H1 (cell line): ENCODE measurements around the gene MAMSTR. TPM values are rescaled to one million over a fixed set of nuclear protein-coding genes. Genes with fewer than 3 reads are reported as not detected.
"Not testable (repeated sequence)": the region's sequence is repeated elsewhere in the genome, so short reads cannot be mapped to it uniquely, and the experiment has no call there.

Experiments used
- CTCF ChIA-PET: fragments of 300-600 bp; sonication (Branson Sonifier 250); formaldehyde crosslinking; loops from one replicate; lab custom pipeline; 2021; ENCODE audit not compliant: partially characterized antibody; lab: Charles Lee
- POLR2A ChIA-PET: fragments of 300-600 bp; sonication (Branson Sonifier 250); formaldehyde crosslinking; loops from one replicate; lab custom pipeline; 2021; ENCODE audit warnings: inconsistent platforms; ENCODE audit not compliant: partially characterized antibody; lab: Charles Lee
- DNase-seq, 2 experiments: peaks; one replicate each; pipeline versions ENCODE4 v3.0.0 to v3.0.0-alpha.2; 2010 to 2022; ENCODE audit warnings: low spot score in 2 of 2, low read depth in 1 of 2, mixed read lengths in 1 of 2
- FAIRE-seq: peaks from 2 replicates; lab custom pipeline; 2011; peaks lifted over from hg19 to GRCh38; lab: Jason Lieb, UNC
- H2AFZ ChIP-seq: 2 replicates; pipeline ENCODE4 v1.8.1; 2012; ENCODE audit warnings: low read length, inconsistent platforms
- H2AK5ac ChIP-seq: 2 replicates; pipeline ENCODE4 v1.6.1; 2013; ENCODE audit warnings: low read depth, low read length
- H2BK120ac ChIP-seq: replicated peaks from 2 replicates; pipeline ENCODE3; 2013; ENCODE audit warnings: low read depth, low read length, inconsistent platforms
- H2BK12ac ChIP-seq: 2 replicates; pipeline ENCODE4 v1.6.1; 2013; ENCODE audit warnings: low read depth, low read length
- H2BK15ac ChIP-seq: 2 replicates; pipeline ENCODE4 v1.6.1; 2013; ENCODE audit warnings: low read length
- H2BK20ac ChIP-seq: 2 replicates; pipeline ENCODE4 v1.6.1; 2013; ENCODE audit warnings: low read length
- H2BK5ac ChIP-seq: 2 replicates; pipeline ENCODE4 v1.6.1; 2013; ENCODE audit warnings: low read depth, low read length
- H3K14ac ChIP-seq: 2 replicates; pipeline ENCODE4 v1.6.1; 2013; ENCODE audit warnings: inconsistent platforms; ENCODE audit not compliant: insufficient read length
- H3K18ac ChIP-seq: 2 replicates; pipeline ENCODE4 v1.6.1; 2013; ENCODE audit warnings: low read length; ENCODE audit errors: extremely low read depth
- H3K23ac ChIP-seq: 2 replicates; pipeline ENCODE4 v1.6.1; 2013; ENCODE audit warnings: inconsistent platforms; ENCODE audit not compliant: insufficient read length
- H3K23me2 ChIP-seq: 2 replicates; pipeline ENCODE4 v1.6.1; 2013; ENCODE audit warnings: low read depth, low read length
- H3K27ac ChIP-seq: 2 replicates; pipeline ENCODE4 v1.6.1; 2011; ENCODE audit warnings: low read depth, low read length, inconsistent platforms
- H3K27me3 ChIP-seq, 4 experiments: replicated peaks in 1 of 4; 1 replicate in 1 of 4; 2 replicates in 3 of 4; pipeline versions ENCODE4 v1.6.1 to v1.8.1; 2011 to 2013; ENCODE audit warnings: low read length in 3 of 4, mild to moderate bottlenecking in 3 of 4, inconsistent platforms in 2 of 4, mixed read lengths in 2 of 4, moderate library complexity in 1 of 4; ENCODE audit not compliant: control insufficient read depth in 3 of 4, insufficient read depth in 3 of 4; ENCODE audit errors: extremely low read depth in 1 of 4
- H3K36me3 ChIP-seq, 4 experiments: 2 replicates each; pipeline versions ENCODE4 v1.6.1 to v1.8.1; 2011 to 2013; ENCODE audit warnings: mild to moderate bottlenecking in 4 of 4, low read length in 3 of 4, moderate library complexity in 2 of 4, control low read depth in 1 of 4, inconsistent platforms in 1 of 4; ENCODE audit not compliant: insufficient read depth in 4 of 4, control insufficient read depth in 2 of 4
- H3K4ac ChIP-seq: replicated peaks from 2 replicates; pipeline ENCODE3; 2013; ENCODE audit warnings: low read length, low read depth, mixed read lengths, inconsistent platforms; ENCODE audit not compliant: insufficient read length
- H3K4me1 ChIP-seq, 4 experiments: replicated peaks in 1 of 4; 1 replicate in 1 of 4; 2 replicates in 3 of 4; pipeline versions ENCODE4 v1.6.1 to v1.8.1; 2011 to 2013; ENCODE audit warnings: low read length in 3 of 4, inconsistent platforms in 2 of 4, mixed read lengths in 1 of 4; ENCODE audit not compliant: insufficient read depth in 4 of 4, control insufficient read depth in 3 of 4
- H3K4me2 ChIP-seq, 2 experiments: 2 replicates each; pipeline versions ENCODE4 v1.6.1 to v1.8.1; 2011 to 2013; ENCODE audit warnings: low read depth in 2 of 2, low read length in 2 of 2, control low read depth in 1 of 2, inconsistent platforms in 1 of 2, mild to moderate bottlenecking in 1 of 2; ENCODE audit not compliant: insufficient read depth in 1 of 2
- H3K4me3 ChIP-seq, 4 experiments: fragments of 200-600, 300-600 bp in 1 of 4; sonication (generic), shearing (Covaris generic), sonication (Bioruptor Twin) in 1 of 4; 2 replicates each; pipeline versions ENCODE4 v1.5.1 to v1.8.1; 2011 to 2016; ENCODE audit warnings: low read length in 4 of 4, low read depth in 3 of 4, control low read depth in 2 of 4, inconsistent platforms in 2 of 4, mild to moderate bottlenecking in 2 of 4, mixed read lengths in 1 of 4, moderate library complexity in 1 of 4; ENCODE audit not compliant: insufficient read depth in 2 of 4; ENCODE audit errors: extremely low read depth in 1 of 4
- H3K56ac ChIP-seq: replicated peaks from 2 replicates; pipeline ENCODE3; 2013; ENCODE audit warnings: low read depth, mild to moderate bottlenecking, mixed read lengths, low read length, inconsistent platforms; ENCODE audit not compliant: insufficient read length
- H3K79me1 ChIP-seq: 2 replicates; pipeline ENCODE4 v1.6.1; 2013; ENCODE audit warnings: low read depth, low read length, control low read depth
- H3K79me2 ChIP-seq, 2 experiments: 2 replicates each; pipeline versions ENCODE4 v1.6.1 to v1.8.1; 2012 to 2013; ENCODE audit warnings: low read length in 2 of 2, mild to moderate bottlenecking in 2 of 2, inconsistent platforms in 1 of 2; ENCODE audit not compliant: insufficient read depth in 2 of 2, control insufficient read depth in 1 of 2
- H3K9ac ChIP-seq, 4 experiments: replicated peaks in 1 of 4; 1 replicate in 1 of 4; 2 replicates in 3 of 4; pipeline versions ENCODE4 v1.6.1 to v1.8.1; 2011 to 2013; ENCODE audit warnings: low read depth in 3 of 4, low read length in 3 of 4, control low read depth in 2 of 4, mild to moderate bottlenecking in 2 of 4, moderate library complexity in 2 of 4, inconsistent platforms in 1 of 4; ENCODE audit errors: extremely low read depth in 1 of 4
- H3K9me3 ChIP-seq, 2 experiments: 2 replicates each; pipeline versions ENCODE4 v1.6.1 to v1.8.1; 2012 to 2013; ENCODE audit warnings: mild to moderate bottlenecking in 2 of 2, moderate library complexity in 2 of 2, control low read depth in 1 of 2, inconsistent platforms in 1 of 2, low read depth in 1 of 2, low read length in 1 of 2, mixed read lengths in 1 of 2; ENCODE audit not compliant: insufficient read depth in 2 of 2
- H4K20me1 ChIP-seq, 2 experiments: replicated peaks in 1 of 2; 2 replicates each; pipeline versions ENCODE3 to v1.8.1; 2011 to 2013; ENCODE audit warnings: inconsistent platforms in 2 of 2, low read length in 2 of 2, mild to moderate bottlenecking in 1 of 2; ENCODE audit not compliant: insufficient read depth in 2 of 2, control insufficient read depth in 1 of 2
- H4K5ac ChIP-seq: 2 replicates; pipeline ENCODE4 v1.6.1; 2013; ENCODE audit warnings: low read length, low read depth, mixed read lengths, inconsistent platforms; ENCODE audit not compliant: insufficient read length
- H4K8ac ChIP-seq: 2 replicates; pipeline ENCODE4 v1.8.0; 2013; ENCODE audit warnings: mild to moderate bottlenecking, moderate library complexity, low read length, inconsistent platforms; ENCODE audit not compliant: insufficient read depth; ENCODE audit errors: extremely low read depth
- H4K91ac ChIP-seq: replicated peaks from 2 replicates; pipeline ENCODE3; 2013; ENCODE audit warnings: low read length, mixed read lengths, inconsistent platforms; ENCODE audit not compliant: insufficient read length
- WGBS, 2 experiments: shearing (Covaris generic) in 1 of 2; methylation state at CpG; one replicate each; pipeline versions ENCODE4 v1.1.6 to v1.1.7; 2013 to 2015; ENCODE audit warnings: low lambda C conversion rate in 2 of 2, mixed read lengths in 2 of 2, inconsistent platforms in 1 of 2, low coverage in 1 of 2, missing lambda C conversion rate in 1 of 2; ENCODE audit not compliant: insufficient replicate concordance in 2 of 2, insufficient coverage in 1 of 2, insufficient read length in 1 of 2; ENCODE audit errors: extremely low coverage in 1 of 2, missing lambda C conversion rate in 1 of 2; 5-methylcytosine and 5-hydroxymethylcytosine counted together
- polyA plus RNA-seq, 7 experiments: library from polyadenylated mRNA; depleted of rRNA in 3 of 7; stranded (reverse) in 5 of 7; unstranded in 2 of 7; fragments of >200 nt in 5 of 7; fragments of 200-250 nt in 2 of 7; gene quantifications; 1 replicate in 5 of 7; 2 replicates in 1 of 7; 4 replicates in 1 of 7; pipeline versions ENCODE4 v1.2.1 to v1.2.3, GENCODE V29; 2011 to 2013; ENCODE audit warnings: missing spikeins in 2 of 7, mixed read lengths in 2 of 7
- total RNA-seq: library from RNA; stranded (reverse); fragmentation: NEBNext Ultra II Directional; extraction: Animal tissue kit (Norgen Biotek cat#: 25700); gene quantifications from 2 replicates; pipeline ENCODE4 v1.2.1, GENCODE V29; 2021

Gene MAMSTR
- total and polyA plus RNA-seq, 2 of the 8 experiments (the other 6 are each of a cell fraction or from before 2014, with no cell fraction given): 2.0 to 2.3 TPM

- H4K5ac ChIP-seq, H2BK12ac ChIP-seq, H3K4me1 ChIP-seq, H3K36me3 ChIP-seq, H3K4me3 ChIP-seq, H4K8ac ChIP-seq, H3K27me3 ChIP-seq, H3K79me1 ChIP-seq, H3K23ac ChIP-seq, H2BK20ac ChIP-seq, H2BK5ac ChIP-seq, H2AK5ac ChIP-seq, H3K27ac ChIP-seq, H3K79me2 ChIP-seq, H3K14ac ChIP-seq, FAIRE-seq, H2AFZ ChIP-seq, H4K91ac ChIP-seq, DNase-seq, H3K56ac ChIP-seq, H3K4ac ChIP-seq, H2BK120ac ChIP-seq, H3K23me2 ChIP-seq, H3K4me2 ChIP-seq, H3K9me3 ChIP-seq, H2BK15ac ChIP-seq, H4K20me1 ChIP-seq, H3K9ac ChIP-seq, H3K18ac ChIP-seq, CTCF ChIA-PET: not testable (repeated sequence)
- POLR2A ChIA-PET: interaction anchor here (3.9 kb wide), 1 partner anchor 16 kb away, joined by 18 read pairs; the partner anchor contains the start of gene FUT2
- WGBS, 2 experiments: 96% methylated on average over 12 of the region's 19 CpGs; no CpG with 5 or more reads in 1 of the 2 experiments
Measured at GRCh38 chr19:48680006-48680405, 39.5 kb downstream of the MAMSTR start.
